ENCODE data around the gene FN1.

Gene FN1

GRCh38 chr2:215392164-215392563, 43.7 kb downstream of the FN1 start:
- in situ Hi-C loops (cut with MboI; ENCODE audit: low sequenced_read_pairs): no loop called here

- in situ Hi-C loops (cut with MboI; ENCODE audit: low sequenced_read_pairs): no loop called here
These were observed 44.3 kb downstream of the FN1 start for GRCh38 chr2:215391531-215391930.

GRCh38 chr2:215390550-215390913, 45.3 kb downstream of the FN1 start:
- in situ Hi-C loops (cut with MboI; ENCODE audit: low sequenced_read_pairs): no loop called here

GRCh38 chr2:215388002-215388728, 47.7 kb downstream of the FN1 start:
- in situ Hi-C loops (cut with MboI; ENCODE audit: low sequenced_read_pairs): no loop called here

- in situ Hi-C loops (cut with MboI; ENCODE audit: low sequenced_read_pairs): no loop called here
These were observed 49.3 kb downstream of the FN1 start for GRCh38 chr2:215386566-215386965.

GRCh38 chr2:215384710-215385109, 51.2 kb downstream of the FN1 start:
- in situ Hi-C loops (cut with MboI; ENCODE audit: low sequenced_read_pairs): no loop called here

- in situ Hi-C loops (cut with MboI; ENCODE audit: low sequenced_read_pairs): no loop called here
These were observed 52.1 kb downstream of the FN1 start for GRCh38 chr2:215383652-215384279.

GRCh38 chr2:215382480-215382879, 53.4 kb downstream of the FN1 start:
- in situ Hi-C loops (cut with MboI; ENCODE audit: low sequenced_read_pairs): no loop called here

- in situ Hi-C loops (cut with MboI; ENCODE audit: low sequenced_read_pairs): no loop called here
These were observed 53.9 kb downstream of the FN1 start for GRCh38 chr2:215382011-215382410.

- in situ Hi-C loops (cut with MboI; ENCODE audit: low sequenced_read_pairs): no loop called here
These were observed 55.2 kb downstream of the FN1 start for GRCh38 chr2:215380699-215381098.

- in situ Hi-C loops (cut with MboI; ENCODE audit: low sequenced_read_pairs): no loop called here
These were observed 55.9 kb downstream of the FN1 start for GRCh38 chr2:215379948-215380347.

GRCh38 chr2:215379039-215379438, 56.8 kb downstream of the FN1 start:
- in situ Hi-C loops (cut with MboI; ENCODE audit: low sequenced_read_pairs): no loop called here

- in situ Hi-C loops (cut with MboI; ENCODE audit: low sequenced_read_pairs): no loop called here
These were observed 57.8 kb downstream of the FN1 start for GRCh38 chr2:215378045-215378444.

GRCh38 chr2:215377283-215377682, 58.6 kb downstream of the FN1 start:
- in situ Hi-C loops (cut with MboI; ENCODE audit: low sequenced_read_pairs): no loop called here

- in situ Hi-C loops (cut with MboI; ENCODE audit: low sequenced_read_pairs): no loop called here
These were observed 59.6 kb downstream of the FN1 start for GRCh38 chr2:215376103-215376780.

- in situ Hi-C loops (cut with MboI; ENCODE audit: low sequenced_read_pairs): no loop called here
These were observed 60.4 kb downstream of the FN1 start for GRCh38 chr2:215375467-215375830.

GRCh38 chr2:215374642-215375466, 61.0 kb downstream of the FN1 start:
- in situ Hi-C loops (cut with MboI; ENCODE audit: low sequenced_read_pairs): no loop called here

- in situ Hi-C loops (cut with MboI; ENCODE audit: low sequenced_read_pairs): no loop called here
These were observed 61.9 kb downstream of the FN1 start for GRCh38 chr2:215374002-215374401.

GRCh38 chr2:215372968-215373649, 62.8 kb downstream of the FN1 start:
- in situ Hi-C loops (cut with MboI; ENCODE audit: low sequenced_read_pairs): no loop called here

- in situ Hi-C loops (cut with MboI; ENCODE audit: low sequenced_read_pairs): no loop called here
These were observed 63.7 kb downstream of the FN1 start for GRCh38 chr2:215371915-215372897.
